ENCODE measurements around the gene PTCD1.

DNA sequence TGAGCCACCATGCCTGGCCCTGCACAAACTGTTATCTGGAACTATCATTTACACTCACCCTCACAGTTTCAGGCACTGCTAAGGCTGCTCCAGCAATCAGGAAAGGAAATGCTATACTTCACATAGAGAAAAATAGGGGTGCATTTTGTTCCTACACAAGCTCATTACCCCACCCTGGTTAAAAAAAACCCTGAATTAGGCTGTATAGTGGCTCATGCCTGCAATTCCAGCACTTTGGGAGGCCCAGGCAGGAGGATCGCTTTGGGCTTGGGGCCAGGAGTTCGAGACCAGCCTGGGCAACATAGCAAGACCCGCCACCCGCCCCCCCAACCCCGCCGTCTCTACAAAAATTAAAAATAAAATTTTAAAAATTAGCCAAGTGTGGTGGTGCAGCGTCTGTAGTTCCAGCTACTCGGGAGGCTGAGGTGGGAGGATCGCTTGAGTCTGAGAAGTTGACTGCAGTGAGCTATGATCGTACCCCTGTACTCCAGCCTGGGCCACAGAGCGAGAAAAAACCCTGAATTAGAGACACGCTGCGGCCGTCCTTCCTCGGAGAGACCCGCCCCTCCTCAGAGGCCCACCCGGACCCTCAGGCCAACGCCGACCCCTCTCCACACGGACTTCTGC, 539 bp downstream of the PTCD1 start:
- TF ChIP-seq EZH2phosphoT487 (IDR thresholded peaks at IDR 0.05; ENCODE audit: borderline replicate concordance, low read length), result no peak
- TF ChIP-seq, protein P1, sequence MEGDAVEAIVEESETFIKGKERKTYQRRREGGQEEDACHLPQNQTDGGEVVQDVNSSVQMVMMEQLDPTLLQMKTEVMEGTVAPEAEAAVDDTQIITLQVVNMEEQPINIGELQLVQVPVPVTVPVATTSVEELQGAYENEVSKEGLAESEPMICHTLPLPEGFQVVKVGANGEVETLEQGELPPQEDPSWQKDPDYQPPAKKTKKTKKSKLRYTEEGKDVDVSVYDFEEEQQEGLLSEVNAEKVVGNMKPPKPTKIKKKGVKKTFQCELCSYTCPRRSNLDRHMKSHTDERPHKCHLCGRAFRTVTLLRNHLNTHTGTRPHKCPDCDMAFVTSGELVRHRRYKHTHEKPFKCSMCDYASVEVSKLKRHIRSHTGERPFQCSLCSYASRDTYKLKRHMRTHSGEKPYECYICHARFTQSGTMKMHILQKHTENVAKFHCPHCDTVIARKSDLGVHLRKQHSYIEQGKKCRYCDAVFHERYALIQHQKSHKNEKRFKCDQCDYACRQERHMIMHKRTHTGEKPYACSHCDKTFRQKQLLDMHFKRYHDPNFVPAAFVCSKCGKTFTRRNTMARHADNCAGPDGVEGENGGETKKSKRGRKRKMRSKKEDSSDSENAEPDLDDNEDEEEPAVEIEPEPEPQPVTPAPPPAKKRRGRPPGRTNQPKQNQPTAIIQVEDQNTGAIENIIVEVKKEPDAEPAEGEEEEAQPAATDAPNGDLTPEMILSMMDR (IDR thresholded peaks at IDR 0.05; ENCODE audit: low read depth, low read length, poor library complexity, severe bottlenecking), result no peak

Measured in DOHH2 (cell line).